ENCODE data around the gene BEST1. TPM values are rescaled to one million over a fixed set of nuclear protein-coding genes. Genes with fewer than 3 reads are reported as not detected.
A peak's percentile ranks its signal among the peaks of the same experiment; 100 is the strongest.

BEST1 gene
- total and polyA plus RNA-seq, 2 of the 13 experiments (the other 11 are each of a cell fraction or from before 2014, with no cell fraction given): 0.09 to 0.65 TPM

- no peak for TF ChIP-seq KIAA2018 (CRISPR knock-in tag; IDR thresholded peaks at IDR 0.05; ENCODE audit: borderline replicate concordance)
- TF ChIP-seq, protein P1, sequence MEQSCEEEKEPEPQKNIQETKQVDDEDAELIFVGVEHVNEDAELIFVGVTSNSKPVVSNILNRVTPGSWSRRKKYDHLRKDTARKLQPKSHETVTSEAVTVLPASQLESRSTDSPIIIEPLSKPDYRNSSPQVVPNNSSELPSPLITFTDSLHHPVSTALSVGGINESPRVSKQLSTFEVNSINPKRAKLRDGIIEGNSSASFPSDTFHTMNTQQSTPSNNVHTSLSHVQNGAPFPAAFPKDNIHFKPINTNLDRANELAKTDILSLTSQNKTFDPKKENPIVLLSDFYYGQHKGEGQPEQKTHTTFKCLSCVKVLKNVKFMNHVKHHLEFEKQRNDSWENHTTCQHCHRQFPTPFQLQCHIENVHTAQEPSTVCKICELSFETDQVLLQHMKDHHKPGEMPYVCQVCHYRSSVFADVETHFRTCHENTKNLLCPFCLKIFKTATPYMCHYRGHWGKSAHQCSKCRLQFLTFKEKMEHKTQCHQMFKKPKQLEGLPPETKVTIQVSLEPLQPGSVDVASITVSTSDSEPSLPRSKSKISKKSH (CRISPR knock-in tag; IDR thresholded peaks at IDR 0.05; ENCODE audit: borderline replicate concordance): 0 out of 2 replicates have a peak, but pooled peaks have one; percentile 31
- TF ChIP-seq ZKSCAN1 (IDR thresholded peaks at IDR 0.05; ENCODE audit: low read length): no peak
- TF ChIP-seq ZMAT3 (CRISPR knock-in tag; conservative IDR thresholded peaks at IDR 0.05): no peak
- TF ChIP-seq ZSCAN12 (CRISPR knock-in tag; IDR thresholded peaks at IDR 0.05): no peak
- TF ChIP-seq, protein P2, sequence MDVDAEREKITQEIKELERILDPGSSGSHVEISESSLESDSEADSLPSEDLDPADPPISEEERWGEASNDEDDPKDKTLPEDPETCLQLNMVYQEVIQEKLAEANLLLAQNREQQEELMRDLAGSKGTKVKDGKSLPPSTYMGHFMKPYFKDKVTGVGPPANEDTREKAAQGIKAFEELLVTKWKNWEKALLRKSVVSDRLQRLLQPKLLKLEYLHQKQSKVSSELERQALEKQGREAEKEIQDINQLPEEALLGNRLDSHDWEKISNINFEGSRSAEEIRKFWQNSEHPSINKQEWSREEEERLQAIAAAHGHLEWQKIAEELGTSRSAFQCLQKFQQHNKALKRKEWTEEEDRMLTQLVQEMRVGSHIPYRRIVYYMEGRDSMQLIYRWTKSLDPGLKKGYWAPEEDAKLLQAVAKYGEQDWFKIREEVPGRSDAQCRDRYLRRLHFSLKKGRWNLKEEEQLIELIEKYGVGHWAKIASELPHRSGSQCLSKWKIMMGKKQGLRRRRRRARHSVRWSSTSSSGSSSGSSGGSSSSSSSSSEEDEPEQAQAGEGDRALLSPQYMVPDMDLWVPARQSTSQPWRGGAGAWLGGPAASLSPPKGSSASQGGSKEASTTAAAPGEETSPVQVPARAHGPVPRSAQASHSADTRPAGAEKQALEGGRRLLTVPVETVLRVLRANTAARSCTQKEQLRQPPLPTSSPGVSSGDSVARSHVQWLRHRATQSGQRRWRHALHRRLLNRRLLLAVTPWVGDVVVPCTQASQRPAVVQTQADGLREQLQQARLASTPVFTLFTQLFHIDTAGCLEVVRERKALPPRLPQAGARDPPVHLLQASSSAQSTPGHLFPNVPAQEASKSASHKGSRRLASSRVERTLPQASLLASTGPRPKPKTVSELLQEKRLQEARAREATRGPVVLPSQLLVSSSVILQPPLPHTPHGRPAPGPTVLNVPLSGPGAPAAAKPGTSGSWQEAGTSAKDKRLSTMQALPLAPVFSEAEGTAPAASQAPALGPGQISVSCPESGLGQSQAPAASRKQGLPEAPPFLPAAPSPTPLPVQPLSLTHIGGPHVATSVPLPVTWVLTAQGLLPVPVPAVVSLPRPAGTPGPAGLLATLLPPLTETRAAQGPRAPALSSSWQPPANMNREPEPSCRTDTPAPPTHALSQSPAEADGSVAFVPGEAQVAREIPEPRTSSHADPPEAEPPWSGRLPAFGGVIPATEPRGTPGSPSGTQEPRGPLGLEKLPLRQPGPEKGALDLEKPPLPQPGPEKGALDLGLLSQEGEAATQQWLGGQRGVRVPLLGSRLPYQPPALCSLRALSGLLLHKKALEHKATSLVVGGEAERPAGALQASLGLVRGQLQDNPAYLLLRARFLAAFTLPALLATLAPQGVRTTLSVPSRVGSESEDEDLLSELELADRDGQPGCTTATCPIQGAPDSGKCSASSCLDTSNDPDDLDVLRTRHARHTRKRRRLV (CRISPR knock-in tag; IDR thresholded peaks at IDR 0.05): no peak
- TF ChIP-seq HDAC6 (IDR thresholded peaks at IDR 0.05; ENCODE audit: low read depth, low read length): 0 out of 2 replicates have a peak, but pooled peaks have one; percentile 32
- TF ChIP-seq RORA (CRISPR knock-in tag; IDR thresholded peaks at IDR 0.05): no peak
- TF ChIP-seq ZFP91 (CRISPR knock-in tag; IDR thresholded peaks at IDR 0.05; ENCODE audit: borderline replicate concordance): peak; percentile 62; the same call in 1 of the 2 replicates
- TF ChIP-seq ZNF234 (CRISPR knock-in tag; conservative IDR thresholded peaks at IDR 0.05): 0 out of 2 replicates have a peak, but pooled peaks have one; percentile 28
Observed at GRCh38 chr11:61967924-61968757, 18.0 kb downstream of the BEST1 start (continued).
